Measurements from ENCODE around the gene ZNF565.
"Not testable (repeated sequence)": the region's sequence is repeated elsewhere in the genome, so short reads cannot be mapped to it uniquely, and the experiment has no call there.

The ZNF565 gene

DNA sequence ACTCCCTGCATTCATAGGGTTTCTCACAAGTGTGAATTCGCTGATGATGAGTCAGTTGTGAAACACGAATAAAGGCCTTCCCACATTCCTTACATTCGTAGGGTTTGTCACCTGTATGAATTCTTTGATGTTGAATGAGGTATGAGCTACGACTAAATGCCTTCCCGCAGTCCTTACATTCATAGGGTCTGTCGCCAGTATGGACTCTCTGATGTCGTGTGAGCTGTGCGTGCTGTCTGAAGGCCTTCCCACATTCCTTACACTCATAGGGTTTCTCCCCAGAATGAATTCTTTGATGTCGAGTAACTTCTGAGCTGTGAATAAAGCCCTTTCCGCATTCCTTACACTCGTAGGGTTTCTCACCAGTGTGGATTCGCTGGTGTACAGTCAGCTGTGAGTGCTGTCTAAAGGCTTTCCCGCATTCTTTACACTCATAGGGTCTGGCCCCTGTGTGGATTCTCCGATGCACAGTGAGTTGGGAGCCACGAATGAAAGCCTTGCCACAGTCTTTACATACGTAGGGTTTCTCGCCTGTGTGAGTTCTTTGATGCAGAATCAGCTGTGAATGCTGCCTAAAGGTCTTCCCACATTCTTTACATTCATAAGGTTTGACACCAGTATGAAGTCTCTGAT lies 31.7 kb downstream of the ZNF565 start:
- no peak for TF ChIP-seq ZNF8 (CRISPR knock-in tag; IDR thresholded peaks at IDR 0.05)
- no peak for TF ChIP-seq CSRNP3 (CRISPR knock-in tag; IDR thresholded peaks at IDR 0.05)
- no peak for TF ChIP-seq ESRRG (CRISPR knock-in tag; IDR thresholded peaks at IDR 0.05)
- TF ChIP-seq OSR1 (CRISPR knock-in tag; IDR thresholded peaks at IDR 0.05), result no peak
- TF ChIP-seq, protein P1, sequence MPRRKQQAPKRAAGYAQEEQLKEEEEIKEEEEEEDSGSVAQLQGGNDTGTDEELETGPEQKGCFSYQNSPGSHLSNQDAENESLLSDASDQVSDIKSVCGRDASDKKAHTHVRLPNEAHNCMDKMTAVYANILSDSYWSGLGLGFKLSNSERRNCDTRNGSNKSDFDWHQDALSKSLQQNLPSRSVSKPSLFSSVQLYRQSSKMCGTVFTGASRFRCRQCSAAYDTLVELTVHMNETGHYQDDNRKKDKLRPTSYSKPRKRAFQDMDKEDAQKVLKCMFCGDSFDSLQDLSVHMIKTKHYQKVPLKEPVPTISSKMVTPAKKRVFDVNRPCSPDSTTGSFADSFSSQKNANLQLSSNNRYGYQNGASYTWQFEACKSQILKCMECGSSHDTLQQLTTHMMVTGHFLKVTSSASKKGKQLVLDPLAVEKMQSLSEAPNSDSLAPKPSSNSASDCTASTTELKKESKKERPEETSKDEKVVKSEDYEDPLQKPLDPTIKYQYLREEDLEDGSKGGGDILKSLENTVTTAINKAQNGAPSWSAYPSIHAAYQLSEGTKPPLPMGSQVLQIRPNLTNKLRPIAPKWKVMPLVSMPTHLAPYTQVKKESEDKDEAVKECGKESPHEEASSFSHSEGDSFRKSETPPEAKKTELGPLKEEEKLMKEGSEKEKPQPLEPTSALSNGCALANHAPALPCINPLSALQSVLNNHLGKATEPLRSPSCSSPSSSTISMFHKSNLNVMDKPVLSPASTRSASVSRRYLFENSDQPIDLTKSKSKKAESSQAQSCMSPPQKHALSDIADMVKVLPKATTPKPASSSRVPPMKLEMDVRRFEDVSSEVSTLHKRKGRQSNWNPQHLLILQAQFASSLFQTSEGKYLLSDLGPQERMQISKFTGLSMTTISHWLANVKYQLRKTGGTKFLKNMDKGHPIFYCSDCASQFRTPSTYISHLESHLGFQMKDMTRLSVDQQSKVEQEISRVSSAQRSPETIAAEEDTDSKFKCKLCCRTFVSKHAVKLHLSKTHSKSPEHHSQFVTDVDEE (CRISPR knock-in tag; IDR thresholded peaks at IDR 0.05), result no peak
- no peak for TF ChIP-seq CSDC2 (CRISPR knock-in tag; IDR thresholded peaks at IDR 0.05)
- no peak for TF ChIP-seq ZNF565 (CRISPR knock-in tag; conservative IDR thresholded peaks at IDR 0.05; ENCODE audit: low read depth)
- no peak for TF ChIP-seq TOX (CRISPR knock-in tag; IDR thresholded peaks at IDR 0.05; ENCODE audit: borderline replicate concordance)
- no peak for TF ChIP-seq RARB (CRISPR knock-in tag; IDR thresholded peaks at IDR 0.05)
- no peak for TF ChIP-seq ZC3H10 (CRISPR knock-in tag; IDR thresholded peaks at IDR 0.05)
- TF ChIP-seq TCF4 (CRISPR knock-in tag; IDR thresholded peaks at IDR 0.05; ENCODE audit: borderline replicate concordance), result no peak
- no peak for TF ChIP-seq ZFP3 (CRISPR knock-in tag; IDR thresholded peaks at IDR 0.05)
- no peak for TF ChIP-seq ZFP30 (CRISPR knock-in tag; IDR thresholded peaks at IDR 0.05)
- no peak for ATAC-seq

DNA sequence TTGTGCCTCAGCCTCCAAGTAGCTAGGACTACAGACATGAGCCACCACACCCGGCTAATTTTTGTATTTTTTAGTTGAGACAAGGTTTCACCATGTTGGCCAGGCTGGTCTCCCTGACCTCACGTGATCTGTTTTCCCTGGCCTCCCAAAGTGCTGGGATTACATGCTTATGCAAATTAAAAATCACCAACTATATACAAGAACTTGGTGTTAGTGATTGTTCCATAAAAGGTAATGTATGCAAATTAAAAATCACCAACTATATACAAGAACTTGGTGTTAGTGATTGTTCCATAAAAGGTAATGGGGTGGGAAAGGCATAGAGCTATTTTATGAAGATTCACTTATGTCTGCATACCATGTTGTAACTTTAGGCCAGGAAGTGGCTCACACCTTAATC lies 35.4 kb downstream of the ZNF565 start:
- not testable (repeated sequence) for ATAC-seq

DNA sequence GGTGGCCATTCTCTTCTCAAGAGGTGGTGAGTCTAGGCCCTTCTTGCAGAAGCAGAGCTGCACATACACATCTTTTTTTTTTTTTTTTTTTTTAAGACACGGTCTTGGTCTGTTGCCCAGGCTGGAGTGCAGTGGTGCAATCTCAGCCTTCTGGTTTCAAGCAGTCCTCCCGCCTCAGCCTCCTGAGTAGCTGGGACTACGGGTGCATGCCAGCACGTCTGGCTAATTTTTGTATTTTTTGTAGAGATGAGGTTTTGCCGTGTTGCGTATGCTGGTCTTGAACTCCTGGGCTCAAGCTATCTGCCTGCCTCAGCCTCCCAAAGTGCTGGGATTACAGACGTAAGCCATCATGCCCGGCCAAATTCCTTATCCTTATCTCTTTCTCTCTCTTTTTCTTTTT lies 40.6 kb downstream of the ZNF565 start:
- not testable (repeated sequence) for ATAC-seq

DNA sequence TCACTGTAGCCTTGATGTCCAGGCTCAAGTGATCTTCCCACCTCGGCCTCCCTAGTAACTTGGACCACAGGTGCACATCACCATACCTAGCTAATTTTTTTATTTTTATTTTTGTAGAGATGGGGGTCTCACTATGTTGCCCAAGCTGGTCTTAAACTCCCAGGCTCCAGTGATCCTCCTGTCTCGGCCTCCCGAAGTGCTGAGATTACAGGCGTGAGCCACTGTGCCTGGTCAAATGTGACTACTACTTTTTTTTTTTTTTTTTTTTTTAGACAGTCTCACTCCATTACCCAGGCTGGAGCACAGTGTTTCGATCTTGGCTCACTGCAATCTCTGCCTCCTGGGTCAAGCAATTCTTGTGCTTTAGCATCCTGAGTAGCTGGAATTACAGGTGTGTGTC lies 41.6 kb downstream of the ZNF565 start:
- ATAC-seq, result no peak
- TF ChIP-seq SNAI2 (CRISPR knock-in tag; IDR thresholded peaks at IDR 0.05) (no peak), CSRNP3 (CRISPR knock-in tag; IDR thresholded peaks at IDR 0.05) (no peak), ZFP3 (CRISPR knock-in tag; IDR thresholded peaks at IDR 0.05) (no peak), CSDC2 (CRISPR knock-in tag; IDR thresholded peaks at IDR 0.05) (no peak), ARNTL (CRISPR knock-in tag; IDR thresholded peaks at IDR 0.05; ENCODE audit: borderline replicate concordance, low read depth) (no peak), ZNF565 (CRISPR knock-in tag; conservative IDR thresholded peaks at IDR 0.05; ENCODE audit: low read depth) (no peak), ZC3H10 (CRISPR knock-in tag; IDR thresholded peaks at IDR 0.05) (no peak), TOX (CRISPR knock-in tag; IDR thresholded peaks at IDR 0.05; ENCODE audit: borderline replicate concordance) (no peak), PPARA (CRISPR knock-in tag; IDR thresholded peaks at IDR 0.05; ENCODE audit: borderline replicate concordance) (no peak), PATZ1 (CRISPR knock-in tag; IDR thresholded peaks at IDR 0.05; ENCODE audit: borderline replicate concordance) (no peak)
- TF ChIP-seq, protein P2, sequence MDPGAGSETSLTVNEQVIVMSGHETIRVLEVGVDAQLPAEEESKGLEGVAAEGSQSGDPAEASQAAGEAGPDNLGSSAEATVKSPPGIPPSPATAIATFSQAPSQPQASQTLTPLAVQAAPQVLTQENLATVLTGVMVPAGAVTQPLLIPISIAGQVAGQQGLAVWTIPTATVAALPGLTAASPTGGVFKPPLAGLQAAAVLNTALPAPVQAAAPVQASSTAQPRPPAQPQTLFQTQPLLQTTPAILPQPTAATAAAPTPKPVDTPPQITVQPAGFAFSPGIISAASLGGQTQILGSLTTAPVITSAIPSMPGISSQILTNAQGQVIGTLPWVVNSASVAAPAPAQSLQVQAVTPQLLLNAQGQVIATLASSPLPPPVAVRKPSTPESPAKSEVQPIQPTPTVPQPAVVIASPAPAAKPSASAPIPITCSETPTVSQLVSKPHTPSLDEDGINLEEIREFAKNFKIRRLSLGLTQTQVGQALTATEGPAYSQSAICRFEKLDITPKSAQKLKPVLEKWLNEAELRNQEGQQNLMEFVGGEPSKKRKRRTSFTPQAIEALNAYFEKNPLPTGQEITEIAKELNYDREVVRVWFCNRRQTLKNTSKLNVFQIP (CRISPR knock-in tag; IDR thresholded peaks at IDR 0.05; ENCODE audit: borderline replicate concordance, low read depth), result no peak
